Measurements from ENCODE around the gene TMEM165. TPM values are rescaled to one million over a fixed set of nuclear protein-coding genes. Genes with fewer than 3 reads are reported as not detected.

The TMEM165 gene
- total and polyA plus RNA-seq, 10 of the 15 experiments (the other 5 are each of a cell fraction or from before 2014, with no cell fraction given), result 18.3 to 141 (median 81.1) TPM

- TF ChIP-seq ZZZ3 (IDR thresholded peaks at IDR 0.05; ENCODE audit: control insufficient read depth, insufficient read length, low read depth) (no peak), ATF7 (IDR thresholded peaks at IDR 0.05; ENCODE audit: low read depth) (no peak)
Measured at GRCh38 chr4:55398461-55398860, 2.7 kb downstream of the TMEM165 start (continued).

DNA sequence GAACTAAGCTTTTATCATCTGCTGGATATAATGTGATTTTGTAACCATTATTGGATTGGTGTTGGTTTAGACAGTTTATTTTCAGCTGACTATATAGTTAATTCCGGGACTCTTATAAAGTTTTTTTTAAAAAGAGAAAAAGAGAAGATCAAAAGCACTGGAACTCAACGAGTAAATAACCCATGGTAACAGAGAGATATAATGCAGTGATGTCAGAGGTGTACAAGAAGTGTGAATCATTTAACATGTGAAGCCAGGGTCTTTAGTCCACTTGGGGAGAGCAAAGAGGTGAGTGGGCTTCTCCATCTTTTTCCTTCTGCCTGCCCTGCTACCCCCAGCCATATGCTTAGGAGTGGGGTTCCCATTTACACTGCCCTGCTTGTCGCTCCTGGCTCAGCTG is 3.2 kb downstream of the TMEM165 start:
- ChIA-PET CTCF (interaction anchor here (0.9 to 8.4 kb wide), 7 partner anchors 11 to 427 kb away, joined by 3 to 75 read pairs (median 4); partner anchors contain the start of gene SRD5A3), POLR2A (interaction anchor here (1.1 to 1.7 kb wide), 4 partner anchors 9 to 147 kb away, joined by 4 to 6 read pairs (median 5); no protein-coding TSS in a partner anchor), RAD21 (ENCODE audit: unreplicated experiment) (interaction anchor here (1.3 to 6.1 kb wide), 2 partner anchors 11 to 143 kb away, joined by 3 to 41 read pairs; no protein-coding TSS in a partner anchor), SMC1A (ENCODE audit: uncharacterized antibody, unreplicated experiment) (interaction anchor here (0.7 to 2.7 kb wide), 4 partner anchors 11 to 52 kb away, joined by 3 to 36 read pairs (median 4); no protein-coding TSS in a partner anchor)
- Histone ChIP-seq H3K4me2 (ENCODE audit: control insufficient read depth, insufficient read depth) (peak overlapping the region; percentile 82), H3K79me2 (ENCODE audit: control insufficient read depth, insufficient read depth, low read length) (peaks cover 70% of the 10 kb centered on the region), H4K20me1 (ENCODE audit: control insufficient read depth, insufficient read depth) (0 out of 2 replicates have a peak, but pooled peaks cover 2% of the 10 kb centered on the region), H3K27me3 (replicated peaks in 1 of 2; ENCODE audit: control insufficient read depth in 2 of 2, insufficient read depth in 2 of 2, low read length in 1 of 2) (no peaks in the 10 kb centered on the region), H2AFZ (ENCODE audit: control insufficient read depth, low read depth, low read length) (no peak overlapping the region), H3K9me3 (replicated peaks; ENCODE audit: control insufficient read depth, insufficient read depth, low read length) (no peaks in the 10 kb centered on the region; the same call in 2 of the 3 replicates), H3K4me3 (peak overlapping the region; percentile 88), H3K9ac (ENCODE audit: control insufficient read depth, insufficient read depth, low read length) (peak overlapping the region; percentile 91; the same call in 1 of the 2 replicates), H3K4me1 (ENCODE audit: control insufficient read depth, insufficient read depth, low read length) (peaks cover 3% of the 10 kb centered on the region; the same call in 1 of the 2 replicates), H3K27ac (ENCODE audit: control insufficient read depth, insufficient read depth) (no peak overlapping the region), H3K36me3 (ENCODE audit: control insufficient read depth in 2 of 2, insufficient read depth in 2 of 2, low read length in 1 of 2) (peaks cover 0 to 8% of the 10 kb centered on the region in 2 experiments; a peak in 2 of 4 replicates)
- 47% methylated on average over 3 of the region's 3 CpGs for WGBS (ENCODE audit: insufficient coverage, insufficient replicate concordance, low lambda C conversion rate, missing lambda C conversion rate)
- intact Hi-C loops (cut with micrococcal nuclease; ENCODE audit: unreplicated experiment), result loop anchor here (5.0 kb wide), 2 partner anchors 52 to 453 kb away; partner anchors contain the start of genes EXOC1 and SRD5A3
- ATAC-seq (no peak), FAIRE-seq (peak; percentile 38), DNase-seq (ENCODE audit: low read depth, low spot score) (no peak)
- BruUV-seq (replicated peaks), result no TSS peak
- in situ Hi-C loops (cut with MboI), result loop anchor here (5.0 kb wide), 1 partner anchor 148 kb away; the partner anchor contains the start of gene CLOCK
- TF ChIP-seq IRF4 (IDR thresholded peaks at IDR 0.05; ENCODE audit: low read depth, low read length) (no peak), PAX5 (IDR thresholded peaks at IDR 0.05; ENCODE audit: borderline replicate concordance, low read depth, low read length) (no peak), HCFC1 (IDR thresholded peaks at IDR 0.05; ENCODE audit: low read length) (no peak), NRF1 (conservative IDR thresholded peaks at IDR 0.05; ENCODE audit: low read depth, low read length) (no peak), ZNF217 (IDR thresholded peaks at IDR 0.05) (no peak), MTA2 (IDR thresholded peaks at IDR 0.05; ENCODE audit: low read depth) (no peak), CEBPZ (IDR thresholded peaks at IDR 0.05; ENCODE audit: low read depth, low read length) (no peak), ATF7 (IDR thresholded peaks at IDR 0.05; ENCODE audit: low read depth) (no peak), BRCA1 (IDR thresholded peaks at IDR 0.05; ENCODE audit: low read depth, low read length) (no peak), SUPT20H (IDR thresholded peaks at IDR 0.05; ENCODE audit: borderline replicate concordance, control insufficient read depth, low read depth, low read length) (no peak), RAD21 (IDR thresholded peaks at IDR 0.05; ENCODE audit: insufficient read depth, low read depth, low read length) (no peak), KDM1A (IDR thresholded peaks at IDR 0.05; ENCODE audit: borderline replicate concordance) (no peak), MXI1 (IDR thresholded peaks at IDR 0.05; ENCODE audit: low read depth, low read length) (no peak)
- TF ChIP-seq, protein P1, sequence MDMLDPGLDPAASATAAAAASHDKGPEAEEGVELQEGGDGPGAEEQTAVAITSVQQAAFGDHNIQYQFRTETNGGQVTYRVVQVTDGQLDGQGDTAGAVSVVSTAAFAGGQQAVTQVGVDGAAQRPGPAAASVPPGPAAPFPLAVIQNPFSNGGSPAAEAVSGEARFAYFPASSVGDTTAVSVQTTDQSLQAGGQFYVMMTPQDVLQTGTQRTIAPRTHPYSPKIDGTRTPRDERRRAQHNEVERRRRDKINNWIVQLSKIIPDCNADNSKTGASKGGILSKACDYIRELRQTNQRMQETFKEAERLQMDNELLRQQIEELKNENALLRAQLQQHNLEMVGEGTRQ (IDR thresholded peaks at IDR 0.05; ENCODE audit: borderline replicate concordance, low read depth, low read length), result no peak
- TF ChIP-seq, protein P2, sequence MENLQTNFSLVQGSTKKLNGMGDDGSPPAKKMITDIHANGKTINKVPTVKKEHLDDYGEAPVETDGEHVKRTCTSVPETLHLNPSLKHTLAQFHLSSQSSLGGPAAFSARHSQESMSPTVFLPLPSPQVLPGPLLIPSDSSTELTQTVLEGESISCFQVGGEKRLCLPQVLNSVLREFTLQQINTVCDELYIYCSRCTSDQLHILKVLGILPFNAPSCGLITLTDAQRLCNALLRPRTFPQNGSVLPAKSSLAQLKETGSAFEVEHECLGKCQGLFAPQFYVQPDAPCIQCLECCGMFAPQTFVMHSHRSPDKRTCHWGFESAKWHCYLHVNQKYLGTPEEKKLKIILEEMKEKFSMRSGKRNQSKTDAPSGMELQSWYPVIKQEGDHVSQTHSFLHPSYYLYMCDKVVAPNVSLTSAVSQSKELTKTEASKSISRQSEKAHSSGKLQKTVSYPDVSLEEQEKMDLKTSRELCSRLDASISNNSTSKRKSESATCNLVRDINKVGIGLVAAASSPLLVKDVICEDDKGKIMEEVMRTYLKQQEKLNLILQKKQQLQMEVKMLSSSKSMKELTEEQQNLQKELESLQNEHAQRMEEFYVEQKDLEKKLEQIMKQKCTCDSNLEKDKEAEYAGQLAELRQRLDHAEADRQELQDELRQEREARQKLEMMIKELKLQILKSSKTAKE (IDR thresholded peaks at IDR 0.05; ENCODE audit: low read depth, poor library complexity, severe bottlenecking), result no peak
